ENCODE data around the gene TMEM132A.
A peak's percentile ranks its signal among the peaks of the same experiment; 100 is the strongest.
"Not testable (repeated sequence)": the region's sequence is repeated elsewhere in the genome, so short reads cannot be mapped to it uniquely, and the experiment has no call there.

TMEM132A gene

DNA sequence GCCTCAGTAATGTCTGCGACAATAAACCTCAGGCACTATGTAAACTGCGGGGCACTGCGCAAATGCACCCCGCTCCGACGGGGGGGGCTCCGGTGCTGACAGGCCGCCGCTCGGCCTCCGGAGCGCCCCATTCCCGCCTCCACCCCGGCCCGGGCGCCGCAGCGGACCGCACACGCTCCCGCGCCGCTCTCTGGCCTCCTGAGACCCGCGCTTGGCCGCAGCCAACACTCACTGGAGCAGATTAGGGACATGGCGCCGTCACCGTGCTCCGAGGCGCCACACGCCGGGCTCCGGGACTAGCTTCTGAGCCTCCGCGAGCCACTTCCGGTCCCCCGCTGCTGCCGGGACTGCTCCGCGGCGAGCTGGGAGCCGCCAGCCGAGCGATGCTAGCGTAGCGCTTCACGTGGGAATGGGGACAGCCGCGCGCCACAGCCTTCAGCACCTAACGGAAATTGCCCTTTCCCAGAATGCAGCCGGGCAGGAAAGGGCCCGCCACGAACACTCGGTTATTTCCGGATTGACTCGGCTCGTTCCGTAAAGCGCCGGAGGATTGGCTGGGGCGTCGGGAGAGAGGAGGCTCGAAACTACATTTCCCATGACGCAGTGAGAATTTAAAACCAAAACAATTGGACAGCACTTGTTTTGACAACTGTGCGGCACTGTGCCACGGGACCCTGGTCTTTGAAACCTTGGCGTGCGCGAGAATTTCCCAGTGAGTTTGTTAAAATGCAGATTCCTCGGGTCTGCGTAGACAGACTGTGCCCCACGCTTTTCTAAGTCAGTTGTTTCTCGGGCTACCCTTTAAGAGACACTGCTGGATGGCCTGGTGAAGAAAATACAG lies 17.9 kb upstream of the TMEM132A start, which contains the start of gene PRPF19:
Gene PRPF19 (minus strand): TSS at position 454 of the 841 bp plus-strand sequence. CDS start 203 bp downstream, at position 251.
- Histone ChIP-seq H3K4me2 (ENCODE audit: insufficient read depth, low read length) (peak within 1 kb of the TSS; percentile 74), H3K36me3 (ENCODE audit: insufficient read depth, low read length) (peaks cover 37% of the 10 kb centered on the region), H3K27me3 (ENCODE audit: insufficient read depth, low read length, poor library complexity) (no peaks in the 10 kb centered on the region), H3K9me3 (ENCODE audit: insufficient read depth, low read length, severe bottlenecking) (no peaks in the 10 kb centered on the region), H2AFZ (ENCODE audit: low read depth, low read length) (peak within 1 kb of the TSS; percentile 74), H3K79me2 (ENCODE audit: insufficient read depth, low read length) (peaks cover 44% of the 10 kb centered on the region), H3K9ac (ENCODE audit: low read depth, low read length) (peak within 1 kb of the TSS; percentile 99), H3K27ac (ENCODE audit: low read length) (peak within 1 kb of the TSS; percentile 86), H3K4me1 (ENCODE audit: insufficient read depth, low read length) (peaks cover 39% of the 10 kb centered on the region), H3K4me3 (ENCODE audit: low read depth in 1 of 2, low read length in 2 of 2) (peak within 1 kb of the TSS; percentile 95 to 98), H4K20me1 (ENCODE audit: insufficient read depth, low read length) (peaks cover 45% of the 10 kb centered on the region)
- ATAC-seq (ENCODE audit: insufficient read depth, low read depth) (peak; percentile 91), DNase-seq (peak; percentile 99)
- no peak for TF ChIP-seq CTCF (IDR thresholded peaks at IDR 0.05; ENCODE audit: borderline replicate concordance, extremely low read depth, low read length, poor library complexity, severe bottlenecking)
- no peak for TF ChIP-seq EZH2 (IDR thresholded peaks at IDR 0.05; ENCODE audit: borderline replicate concordance, low read depth, low read length, severe bottlenecking)

DNA sequence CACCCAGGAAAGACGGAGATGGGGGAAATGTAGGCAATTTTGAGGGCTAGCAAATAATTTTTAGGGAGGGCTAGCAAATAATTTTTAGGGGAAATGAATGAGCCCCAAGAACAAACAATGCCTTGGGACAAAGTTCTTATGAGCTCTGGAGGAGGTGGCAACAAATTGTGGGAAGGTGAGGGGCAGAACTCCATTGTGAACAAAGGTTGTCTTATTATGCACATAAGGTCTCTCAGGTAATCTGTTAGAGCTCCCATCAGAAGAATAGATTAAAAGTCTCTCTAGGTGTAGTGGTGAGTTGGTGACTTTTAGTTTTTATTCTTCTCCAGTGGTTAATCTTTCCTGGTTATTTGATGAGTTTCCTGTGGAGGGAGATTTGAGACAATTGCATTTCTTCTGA lies 15.5 kb upstream of the TMEM132A start:
- no peak overlapping the region for H2AFZ ChIP-seq (ENCODE audit: low read depth, low read length)
- no peak overlapping the region for H3K4me3 ChIP-seq (ENCODE audit: low read depth in 1 of 2, low read length in 2 of 2)
- no peak for ATAC-seq (ENCODE audit: insufficient read depth, low read depth)
- TF ChIP-seq EZH2 (IDR thresholded peaks at IDR 0.05; ENCODE audit: borderline replicate concordance, low read depth, low read length, severe bottlenecking) (no peak), CTCF (IDR thresholded peaks at IDR 0.05; ENCODE audit: borderline replicate concordance, extremely low read depth, low read length, poor library complexity, severe bottlenecking) (no peak)
- no peak for DNase-seq
- no peaks in the 10 kb centered on the region for H3K27me3 ChIP-seq (ENCODE audit: insufficient read depth, low read length, poor library complexity)
- H3K4me1 ChIP-seq (ENCODE audit: insufficient read depth, low read length): peaks cover 38% of the 10 kb centered on the region
- H3K79me2 ChIP-seq (ENCODE audit: insufficient read depth, low read length): peaks cover 26% of the 10 kb centered on the region
- no peak overlapping the region for H3K27ac ChIP-seq (ENCODE audit: low read length)
- no peak overlapping the region for H3K4me2 ChIP-seq (ENCODE audit: insufficient read depth, low read length)
- H3K9me3 ChIP-seq (ENCODE audit: insufficient read depth, low read length, severe bottlenecking): no peaks in the 10 kb centered on the region
- peaks cover 13% of the 10 kb centered on the region for H3K36me3 ChIP-seq (ENCODE audit: insufficient read depth, low read length)
- no peak overlapping the region for H3K9ac ChIP-seq (ENCODE audit: low read depth, low read length)
- peaks cover 22% of the 10 kb centered on the region; the same call in 1 of the 2 replicates for H4K20me1 ChIP-seq (ENCODE audit: insufficient read depth, low read length)

DNA sequence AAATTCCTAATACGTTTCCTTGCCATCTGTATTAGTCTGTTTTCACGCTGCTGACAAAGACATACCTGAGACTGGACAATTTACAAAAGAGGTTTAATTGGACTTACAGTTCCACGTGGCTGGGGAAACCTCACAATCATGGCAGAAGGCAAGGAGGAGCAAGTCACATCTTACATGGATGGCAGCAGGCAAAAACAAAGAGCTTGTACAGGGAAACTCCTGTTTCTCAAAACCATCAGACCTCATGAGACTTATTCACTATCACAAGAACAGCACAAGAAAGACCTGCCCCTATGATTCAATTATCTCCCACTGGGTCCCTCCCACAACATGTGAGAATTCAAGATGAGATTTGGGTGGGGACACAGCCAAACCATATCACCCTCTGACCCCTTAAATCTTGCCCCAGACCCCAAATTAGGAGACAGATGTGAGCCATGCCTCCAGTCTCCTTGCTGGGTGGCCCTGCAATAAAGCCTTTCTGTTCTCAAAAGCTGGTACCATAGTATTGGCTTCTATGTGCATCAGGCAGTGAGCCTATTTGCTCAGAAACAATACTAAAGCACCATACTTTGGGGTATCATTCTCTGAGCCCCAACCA lies 14.5 kb upstream of the TMEM132A start:
- Histone ChIP-seq H3K4me1 (ENCODE audit: insufficient read depth, low read length) (peaks cover 31% of the 10 kb centered on the region), H4K20me1 (ENCODE audit: insufficient read depth, low read length) (peaks cover 15% of the 10 kb centered on the region; the same call in 1 of the 2 replicates), H3K79me2 (ENCODE audit: insufficient read depth, low read length) (peaks cover 26% of the 10 kb centered on the region)
- H3K4me2 ChIP-seq (ENCODE audit: insufficient read depth, low read length); H3K4me3 ChIP-seq (ENCODE audit: low read depth in 1 of 2, low read length in 2 of 2); H3K9me3 ChIP-seq (ENCODE audit: insufficient read depth, low read length, severe bottlenecking); H3K36me3 ChIP-seq (ENCODE audit: insufficient read depth, low read length); H3K27ac ChIP-seq (ENCODE audit: low read length); ATAC-seq (ENCODE audit: insufficient read depth, low read depth); H3K27me3 ChIP-seq (ENCODE audit: insufficient read depth, low read length, poor library complexity); H2AFZ ChIP-seq (ENCODE audit: low read depth, low read length); DNase-seq; H3K9ac ChIP-seq (ENCODE audit: low read depth, low read length): not testable (repeated sequence)

- H3K27me3 ChIP-seq (ENCODE audit: insufficient read depth, low read length, poor library complexity): no peaks in the 10 kb centered on the region
- H3K36me3 ChIP-seq (ENCODE audit: insufficient read depth, low read length): no peaks in the 10 kb centered on the region; the same call in 1 of the 2 replicates
- H4K20me1 ChIP-seq (ENCODE audit: insufficient read depth, low read length): peaks cover 15% of the 10 kb centered on the region; the same call in 1 of the 2 replicates
- H3K4me3 ChIP-seq (ENCODE audit: low read depth in 1 of 2, low read length in 2 of 2): no peak overlapping the region
- no peak overlapping the region for H3K27ac ChIP-seq (ENCODE audit: low read length)
- peaks cover 26% of the 10 kb centered on the region for H3K79me2 ChIP-seq (ENCODE audit: insufficient read depth, low read length)
- H3K4me1 ChIP-seq (ENCODE audit: insufficient read depth, low read length): peaks cover 31% of the 10 kb centered on the region
- ATAC-seq (ENCODE audit: insufficient read depth, low read depth): no peak
- no peak for TF ChIP-seq EZH2 (IDR thresholded peaks at IDR 0.05; ENCODE audit: borderline replicate concordance, low read depth, low read length, severe bottlenecking)
- TF ChIP-seq CTCF (IDR thresholded peaks at IDR 0.05; ENCODE audit: borderline replicate concordance, extremely low read depth, low read length, poor library complexity, severe bottlenecking): no peak
- no peak overlapping the region for H2AFZ ChIP-seq (ENCODE audit: low read depth, low read length)
- no peak overlapping the region for H3K4me2 ChIP-seq (ENCODE audit: insufficient read depth, low read length)
- no peak for DNase-seq
- H3K9me3 ChIP-seq (ENCODE audit: insufficient read depth, low read length, severe bottlenecking): no peaks in the 10 kb centered on the region
- H3K9ac ChIP-seq (ENCODE audit: low read depth, low read length): no peak overlapping the region
Measured at GRCh38 chr11:60910281-60910687, 14.0 kb upstream of the TMEM132A start.

Measured in DND-41 (cell line).